HK-2 (cell line): ENCODE measurements around the gene P4HTM.

Experiments used
- DNase-seq: peaks from one replicate; pipeline ENCODE4 v3.0.0-alpha.2; 2018; ENCODE audit not compliant: unreplicated experiment

The P4HTM gene

GRCh38 chr3:48984663-48985062 is 5.4 kb upstream of the P4HTM start:
- no peak for DNase-seq

GRCh38 chr3:48985831-48986376 is 4.1 kb upstream of the P4HTM start:
- DNase-seq: no peak

- peak; percentile 22 for DNase-seq
Measured at GRCh38 chr3:48989126-48989795, 780 bp upstream of the P4HTM start.

DNA sequence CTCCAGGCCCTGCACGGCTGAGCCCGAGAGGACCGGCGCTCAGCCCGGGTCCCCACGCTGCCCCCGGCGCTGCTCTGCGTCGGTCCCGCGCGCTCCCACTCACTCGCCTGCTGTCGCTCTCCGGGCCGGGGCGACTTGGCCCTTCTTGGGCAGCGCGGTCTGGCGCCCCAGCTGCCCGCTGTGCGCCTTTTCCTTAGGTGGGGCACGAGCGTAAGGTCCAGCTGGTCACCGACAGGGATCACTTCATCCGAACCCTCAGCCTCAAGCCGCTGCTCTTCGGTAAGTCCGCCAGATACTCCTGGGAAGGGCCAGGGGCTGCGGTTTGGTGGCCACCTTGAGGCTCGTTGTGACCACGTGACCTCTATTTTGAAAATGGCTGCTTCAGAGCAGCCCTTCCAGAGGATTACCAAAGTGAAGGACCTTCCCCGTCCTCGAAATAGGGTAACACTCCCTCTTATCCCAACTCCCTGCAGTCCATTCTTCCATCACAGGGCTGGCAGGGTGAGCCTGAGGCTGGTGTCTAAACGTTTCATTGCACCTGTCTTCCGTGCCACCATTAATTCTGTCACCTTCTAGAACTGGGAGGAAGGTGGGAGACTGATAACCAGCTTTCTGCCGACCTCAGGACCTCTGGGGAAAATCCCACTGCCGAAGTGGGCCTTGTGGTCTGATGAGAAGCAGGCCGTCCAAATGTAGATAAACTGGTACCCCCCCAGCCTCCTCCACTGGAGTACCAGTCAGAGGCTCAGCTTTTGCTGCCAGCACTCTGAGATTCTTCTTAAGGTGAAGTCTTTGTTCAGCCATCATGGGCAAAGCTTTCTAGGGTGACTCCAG is 812 bp downstream of the P4HTM start:
- peak; percentile 21 for DNase-seq

DNA sequence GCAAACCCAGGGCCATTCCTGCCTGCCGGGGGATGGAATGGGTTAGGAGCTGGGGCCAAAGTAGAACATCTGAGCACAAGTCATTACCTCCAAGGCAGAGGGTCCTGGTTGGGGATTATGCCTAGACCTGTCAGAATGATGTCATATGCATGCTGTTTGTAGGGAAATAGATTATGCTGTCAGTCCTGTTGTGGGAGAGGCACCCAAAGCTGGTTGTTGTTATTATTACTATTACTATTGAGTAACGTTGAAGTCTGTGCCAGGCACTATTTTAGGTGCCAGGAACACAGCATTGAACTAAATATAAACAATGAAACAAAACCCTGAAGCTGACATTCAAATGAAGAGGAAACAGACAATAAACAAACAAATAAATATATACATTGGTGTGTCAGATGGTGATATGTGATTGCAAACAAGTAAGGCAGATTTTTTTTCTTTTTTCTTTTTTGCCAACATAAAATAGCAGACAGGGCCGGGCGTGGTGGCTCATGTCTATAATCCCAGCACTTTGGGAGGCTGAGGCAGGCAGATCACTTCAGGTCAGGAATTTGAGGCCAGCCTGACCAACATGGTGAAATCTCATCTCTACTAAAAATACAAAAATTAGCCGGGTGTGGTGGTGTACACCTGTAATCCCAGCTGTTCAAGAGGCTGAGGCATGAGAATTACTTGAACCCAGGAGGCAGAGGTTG is 2.0 kb downstream of the P4HTM start:
- no peak for DNase-seq

DNA sequence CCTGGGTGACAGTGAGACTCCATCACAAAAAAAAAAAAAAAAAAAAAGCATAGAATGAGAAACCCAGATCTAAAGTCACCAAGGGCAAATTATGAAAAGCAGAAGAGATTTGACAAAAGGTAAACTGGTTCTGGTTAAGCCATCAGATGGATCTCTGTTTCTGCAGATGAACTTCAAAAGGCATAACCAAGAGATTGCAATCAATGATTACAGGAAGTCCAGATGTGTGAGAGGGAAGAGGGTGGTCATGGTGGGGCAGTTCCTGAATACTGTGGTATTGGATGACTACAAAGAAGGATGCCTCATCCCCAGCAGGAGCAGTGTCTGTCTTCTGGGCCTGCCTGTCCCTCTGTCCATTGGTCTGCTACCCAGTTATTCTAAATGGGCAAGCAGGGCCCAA is 3.8 kb downstream of the P4HTM start:
- DNase-seq: no peak

DNA sequence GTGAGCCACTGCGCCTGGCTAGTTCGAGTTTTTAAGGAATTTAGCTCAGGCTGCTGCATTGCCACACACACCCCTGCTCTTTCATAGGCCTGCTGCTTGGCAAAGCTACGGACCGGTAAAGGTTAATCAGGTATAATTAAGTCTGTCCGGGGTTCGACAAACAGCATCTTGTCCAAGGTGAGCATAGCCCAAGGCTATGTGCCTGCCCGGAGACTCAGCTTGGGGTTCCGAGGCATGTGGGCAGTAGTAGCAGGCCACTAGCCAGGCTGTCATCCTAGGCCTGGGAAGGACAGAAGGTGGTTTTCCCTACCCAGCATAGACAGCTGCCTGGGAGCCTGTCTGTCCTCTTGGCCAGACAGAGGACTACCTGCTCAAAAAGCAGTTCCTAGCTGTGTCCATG is 6.6 kb downstream of the P4HTM start:
- DNase-seq: no peak

GRCh38 chr3:48997102-48997635 is 7.1 kb downstream of the P4HTM start:
- DNase-seq: no peak

DNA sequence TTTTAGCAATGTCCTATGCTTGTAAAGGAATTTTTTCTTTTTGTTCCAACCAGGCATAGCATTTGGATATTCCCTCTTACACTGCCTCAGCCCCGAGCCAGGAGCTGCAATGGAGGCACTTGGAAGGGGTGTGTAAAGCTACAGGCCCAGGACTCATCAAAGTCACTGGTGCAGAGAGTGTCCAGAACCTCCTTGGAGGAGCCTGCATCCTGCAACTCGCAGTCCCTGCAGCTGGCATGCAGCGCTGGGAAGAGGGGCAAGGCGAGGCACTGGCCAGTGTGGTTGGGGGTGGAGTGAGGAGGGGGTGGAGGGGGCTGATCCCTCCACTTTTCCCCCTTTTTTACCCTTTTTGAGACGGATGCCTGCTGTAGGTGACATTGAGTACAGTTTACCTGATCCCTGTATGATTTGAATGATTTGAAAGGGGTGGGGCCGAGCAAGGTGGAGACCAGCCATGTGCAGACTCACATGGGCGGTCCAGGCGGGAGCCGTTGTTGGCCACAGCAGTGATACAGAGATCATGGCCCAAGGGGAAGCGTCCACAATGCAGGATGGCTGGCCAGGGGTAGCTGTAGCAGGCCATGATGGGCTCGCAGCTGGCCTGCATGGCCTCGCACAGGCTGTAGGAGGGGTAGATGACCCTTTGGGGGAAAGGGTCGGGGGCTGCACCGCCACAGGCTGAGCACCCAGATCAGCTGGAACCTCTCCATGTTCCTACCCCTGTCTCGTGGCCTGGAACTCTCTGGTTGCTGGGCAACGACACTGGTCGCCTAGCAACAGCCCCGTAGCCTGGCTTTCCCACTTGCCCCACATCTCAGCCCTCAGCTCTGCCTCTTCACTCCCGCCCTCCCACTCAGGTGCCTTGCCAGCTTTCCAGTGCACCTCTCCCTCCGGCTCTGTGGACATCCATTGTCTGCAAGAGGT is 7.9 kb downstream of the P4HTM start:
- no peak for DNase-seq

- no peak for DNase-seq
Measured at GRCh38 chr3:48999085-48999858, 9.2 kb downstream of the P4HTM start.

- no peak for DNase-seq
Measured at GRCh38 chr3:49001155-49001554, 11.1 kb downstream of the P4HTM start.

GRCh38 chr3:49004352-49005302 is 14.6 kb downstream of the P4HTM start:
- no peak for DNase-seq

DNA sequence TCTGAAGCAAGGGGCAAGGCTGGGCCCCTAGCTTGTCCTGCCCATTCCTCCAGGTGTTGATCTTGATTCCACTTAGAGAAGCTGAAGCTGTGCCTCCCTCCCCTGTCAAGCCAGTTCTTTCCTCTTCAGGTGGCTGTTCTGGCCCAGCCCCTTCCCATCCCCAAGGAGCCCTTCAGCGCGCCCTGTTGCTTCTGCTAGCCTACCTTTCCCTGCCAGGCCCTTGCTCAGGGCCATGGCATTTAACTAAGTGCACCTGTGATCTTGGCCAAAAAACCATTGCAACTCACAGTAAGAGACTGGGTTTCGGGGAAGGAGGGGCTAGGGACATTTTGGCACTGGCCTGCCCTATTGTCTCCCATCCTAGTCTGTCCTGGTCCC is 15.3 kb downstream of the P4HTM start:
- DNase-seq: no peak

- no peak for DNase-seq
Measured at GRCh38 chr3:49005998-49006397, 16.0 kb downstream of the P4HTM start.

- no peak for DNase-seq
Measured at GRCh38 chr3:49006408-49007067, 16.5 kb downstream of the P4HTM start.

DNA sequence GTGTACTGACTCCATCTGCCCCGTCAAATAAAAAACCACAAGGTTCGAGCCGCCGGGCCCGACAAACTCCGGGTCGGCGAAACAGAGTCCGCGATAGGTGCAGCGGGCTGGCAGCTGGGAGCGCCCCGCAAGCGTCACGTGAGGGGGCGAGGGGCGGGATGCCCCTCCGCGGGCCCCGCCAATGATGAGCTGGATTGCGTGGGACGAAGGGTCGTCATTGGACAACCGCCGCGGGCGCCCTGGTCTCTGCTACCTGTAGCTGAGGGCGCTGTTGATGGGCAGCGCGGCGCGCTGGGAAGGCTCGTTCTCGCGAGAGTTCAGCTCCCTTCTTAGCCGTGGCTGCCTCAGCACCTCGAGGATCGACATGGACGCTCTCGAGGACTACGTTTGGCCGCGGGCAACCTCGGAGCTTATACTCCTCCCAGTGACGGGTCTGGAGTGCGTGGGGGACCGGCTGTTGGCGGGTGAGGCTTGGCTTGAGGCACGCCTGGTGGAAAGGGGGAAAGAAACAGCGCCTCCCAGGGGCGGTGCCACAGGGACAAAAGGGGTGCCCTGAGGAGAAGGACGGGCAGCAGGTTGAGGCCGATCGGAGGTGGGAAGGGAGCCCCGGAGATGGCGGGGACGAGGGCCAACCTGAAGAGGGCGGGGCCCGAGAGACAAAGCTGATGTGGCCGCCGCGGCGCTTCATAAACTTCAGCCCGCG is 17.2 kb downstream of the P4HTM start, which contains the start of gene WDR6:
Gene WDR6, plus strand, starts transcription at position 324 of the 703 bp plus-strand sequence. Its CDS starts 41 bp downstream, at position 365.
- peak; percentile 94 for DNase-seq

DNA sequence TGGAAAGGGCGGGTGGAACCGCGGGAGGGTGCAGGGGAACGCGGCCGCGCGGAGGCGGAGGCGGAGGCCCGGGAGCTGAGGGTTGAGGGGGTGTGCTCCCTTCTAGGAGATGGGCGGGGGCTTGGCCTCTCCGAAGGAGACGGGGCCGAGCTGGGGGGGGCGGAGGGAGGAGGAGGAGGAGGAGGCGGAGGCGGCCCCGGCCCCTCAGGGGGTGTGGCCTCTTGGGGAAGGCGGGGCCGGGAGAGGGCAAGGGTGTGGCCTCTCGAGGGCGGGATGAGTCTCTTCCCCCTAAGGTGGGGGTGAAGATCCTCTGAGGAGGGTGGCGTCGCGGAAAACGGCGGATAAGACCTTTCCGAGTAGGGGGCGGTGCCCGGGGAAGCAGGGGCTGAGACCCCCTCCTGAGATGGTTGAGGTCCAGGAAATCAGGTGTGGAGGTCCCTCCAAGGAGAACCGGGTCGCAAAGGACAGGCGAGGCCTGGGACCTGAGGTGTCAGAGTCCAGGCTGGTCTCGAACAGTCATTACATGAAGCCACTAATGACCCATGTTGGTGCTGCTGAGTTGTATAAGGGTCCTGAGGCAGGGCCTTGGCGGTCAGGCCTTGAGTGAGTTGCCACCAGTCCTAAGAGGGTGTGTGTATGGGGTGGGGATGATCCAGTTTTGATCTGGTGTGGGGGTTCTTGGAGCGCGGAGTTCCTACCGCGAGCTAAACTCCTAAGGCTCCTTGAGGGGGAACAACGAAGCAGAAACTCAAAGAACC is 17.9 kb downstream of the P4HTM start:
- peak; percentile 88 for DNase-seq
